Measurements from ENCODE around the gene PHF21A.

Gene PHF21A

GRCh38 chr11:45885921-45886721 is 235.1 kb downstream of the PHF21A start:
- TF ChIP-seq ZFX (IDR thresholded peaks at IDR 0.05) = no peak
- no peak for TF ChIP-seq CTCF (conservative IDR thresholded peaks at IDR 0.05)
- H3K27ac ChIP-seq = peak overlapping the region; percentile 13; the same call in 1 of the 2 replicates

GRCh38 chr11:45885274-45885920 is 235.9 kb downstream of the PHF21A start, which contains the start of gene MAPK8IP1:
MAPK8IP1 (plus strand) TSS chr11:45885651; CDS start chr11:45885821, 170 bp downstream.
- TF ChIP-seq ZFX (IDR thresholded peaks at IDR 0.05) (no peak), CTCF (conservative IDR thresholded peaks at IDR 0.05) (no peak)
- peak within 1 kb of the TSS; percentile 13; the same call in 1 of the 2 replicates for H3K27ac ChIP-seq

- TF ChIP-seq CTCF (conservative IDR thresholded peaks at IDR 0.05) (no peak), ZFX (IDR thresholded peaks at IDR 0.05) (no peak)
- H3K27ac ChIP-seq = no peak overlapping the region
Measured at GRCh38 chr11:45884596-45885185, 236.6 kb downstream of the PHF21A start.
